ENCODE measurements around the gene PDE3A. TPM values are rescaled to one million over a fixed set of nuclear protein-coding genes. Genes with fewer than 3 reads are reported as not detected.

The PDE3A gene
- total RNA-seq, 4 donors from 2014 or later, result 9.0 to 21.8 (median 10.9) TPM

- TF ChIP-seq, protein P1, sequence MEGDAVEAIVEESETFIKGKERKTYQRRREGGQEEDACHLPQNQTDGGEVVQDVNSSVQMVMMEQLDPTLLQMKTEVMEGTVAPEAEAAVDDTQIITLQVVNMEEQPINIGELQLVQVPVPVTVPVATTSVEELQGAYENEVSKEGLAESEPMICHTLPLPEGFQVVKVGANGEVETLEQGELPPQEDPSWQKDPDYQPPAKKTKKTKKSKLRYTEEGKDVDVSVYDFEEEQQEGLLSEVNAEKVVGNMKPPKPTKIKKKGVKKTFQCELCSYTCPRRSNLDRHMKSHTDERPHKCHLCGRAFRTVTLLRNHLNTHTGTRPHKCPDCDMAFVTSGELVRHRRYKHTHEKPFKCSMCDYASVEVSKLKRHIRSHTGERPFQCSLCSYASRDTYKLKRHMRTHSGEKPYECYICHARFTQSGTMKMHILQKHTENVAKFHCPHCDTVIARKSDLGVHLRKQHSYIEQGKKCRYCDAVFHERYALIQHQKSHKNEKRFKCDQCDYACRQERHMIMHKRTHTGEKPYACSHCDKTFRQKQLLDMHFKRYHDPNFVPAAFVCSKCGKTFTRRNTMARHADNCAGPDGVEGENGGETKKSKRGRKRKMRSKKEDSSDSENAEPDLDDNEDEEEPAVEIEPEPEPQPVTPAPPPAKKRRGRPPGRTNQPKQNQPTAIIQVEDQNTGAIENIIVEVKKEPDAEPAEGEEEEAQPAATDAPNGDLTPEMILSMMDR (IDR thresholded peaks at IDR 0.05; ENCODE audit: low read depth), result no peak
These were observed 261.2 kb downstream of the PDE3A start for GRCh38 chr12:20629414-20630156.

- TF ChIP-seq, protein P1 (IDR thresholded peaks at IDR 0.05; ENCODE audit: low read depth), result no peak
These were observed 263.4 kb downstream of the PDE3A start for GRCh38 chr12:20631711-20632110.

GRCh38 chr12:20641106-20641505 is 272.8 kb downstream of the PDE3A start:
- TF ChIP-seq, protein P1 (IDR thresholded peaks at IDR 0.05; ENCODE audit: low read depth), result no peak

GRCh38 chr12:20643822-20644221 is 275.5 kb downstream of the PDE3A start:
- TF ChIP-seq, protein P1 (IDR thresholded peaks at IDR 0.05; ENCODE audit: low read depth), result no peak

- TF ChIP-seq, protein P1 (IDR thresholded peaks at IDR 0.05; ENCODE audit: low read depth), result no peak
These were observed 278.0 kb downstream of the PDE3A start for GRCh38 chr12:20646239-20646827.

- TF ChIP-seq, protein P1 (IDR thresholded peaks at IDR 0.05; ENCODE audit: low read depth), result no peak
These were observed 285.5 kb downstream of the PDE3A start for GRCh38 chr12:20653871-20654270.

DNA sequence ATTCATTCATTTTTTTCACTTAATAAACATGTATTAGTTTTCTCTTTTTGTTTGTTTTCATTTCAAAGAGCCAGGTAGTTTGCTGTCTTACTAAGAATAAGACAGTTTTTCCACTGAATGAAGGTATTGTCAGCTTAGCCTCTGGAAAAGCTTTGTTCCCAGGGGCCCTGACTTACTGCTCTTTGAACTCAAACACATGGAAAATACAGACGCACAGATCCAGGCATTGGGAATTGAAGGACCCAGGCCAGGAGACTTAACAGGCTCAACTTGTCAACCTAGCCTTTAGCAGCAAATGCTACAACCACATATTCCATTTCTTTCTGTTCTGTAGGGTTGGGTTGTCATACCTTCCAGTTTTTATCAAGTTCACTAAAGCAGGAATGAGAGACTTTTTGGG is 288.3 kb downstream of the PDE3A start:
- TF ChIP-seq, protein P1 (IDR thresholded peaks at IDR 0.05; ENCODE audit: low read depth), result no peak

All from subcutaneous adipose tissue (tissue), 4 donors.